Vagina (tissue), 2 donors: Measurements from ENCODE around the gene TTC3.

Experiments
- CTCF ChIP-seq, 3 experiments: fragments of 450-650 bp in 2 of 3; fragments of 200-600 bp in 1 of 3; sonication (generic) in 1 of 3; IDR thresholded peaks; one replicate each; pipeline ENCODE4 v1.5.1; 2017 to 2019; ENCODE audit warnings: antibody characterized with exemption in 3 of 3, mild to moderate bottlenecking in 2 of 3, moderate library complexity in 2 of 3
- POLR2A ChIP-seq, 2 donors: fragments of 450-650 bp; IDR thresholded peaks; one replicate each; pipeline ENCODE4 v1.6.1; 2017; ENCODE audit warnings: antibody characterized with exemption in 2 of 2, mild to moderate bottlenecking in 2 of 2, moderate library complexity in 2 of 2
- POLR2AphosphoS5 ChIP-seq, 2 donors: sonication (generic); formaldehyde crosslinking; IDR thresholded peaks; one replicate each; pipeline ENCODE4 v1.9.0; 2017; ENCODE audit warnings: antibody characterized with exemption in 2 of 2, mild to moderate bottlenecking in 2 of 2, low read depth in 1 of 2; ENCODE audit not compliant: insufficient read depth in 1 of 2

GRCh38 chr21:37146320-37147235 is 73.5 kb downstream of the TTC3 start:
- no peak for TF ChIP-seq CTCF (IDR thresholded peaks at IDR 0.05)
- TF ChIP-seq POLR2A (IDR thresholded peaks at IDR 0.05) = no peak
- no peak for TF ChIP-seq POLR2AphosphoS5 (IDR thresholded peaks at IDR 0.05; ENCODE audit: insufficient read depth in 1 of 2, low read depth in 1 of 2)
